OCI-LY1 (cell line): ENCODE data around the gene MAPK12.

ENCODE experiments used
- EZH2 ChIP-seq: fragments of 200-600 bp; sonication (generic), shearing (Covaris generic); IDR thresholded peaks from 2 replicates; pipeline ENCODE4 v1.8.0; 2017; ENCODE audit warnings: borderline replicate concordance, mixed run types, mild to moderate bottlenecking, antibody characterized with exemption, low read length, moderate library complexity, mixed read lengths
- TF ChIP-seq, protein P1 (sequence below): fragments of 200-600 bp; sonication (generic), shearing (Covaris generic); IDR thresholded peaks from 2 replicates; pipeline ENCODE4 v1.5.1; 2017; ENCODE audit warnings: mild to moderate bottlenecking, antibody characterized with exemption, low read length, moderate library complexity, mixed read lengths

DNA sequence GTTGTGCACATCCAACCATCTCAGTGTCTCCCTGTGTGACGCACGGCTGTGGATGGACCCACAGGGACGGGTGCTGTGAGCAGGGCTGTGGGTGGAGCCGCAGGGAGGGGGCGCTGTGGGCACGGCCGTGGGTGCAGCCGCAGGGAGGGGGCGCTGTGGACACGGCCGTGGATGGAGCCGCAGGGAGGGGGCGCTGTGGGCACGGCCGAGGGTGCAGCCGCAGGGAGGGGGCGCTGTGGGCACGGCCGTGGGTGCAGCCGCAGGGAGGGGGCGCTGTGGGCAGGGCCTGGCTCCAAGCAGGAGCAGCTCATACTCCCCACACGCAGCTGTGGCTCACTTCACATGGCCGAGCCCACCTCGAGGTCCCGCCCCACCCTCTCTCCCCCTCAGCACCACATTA lies 14.7 kb upstream of the MAPK12 start:
- TF ChIP-seq, protein P1, sequence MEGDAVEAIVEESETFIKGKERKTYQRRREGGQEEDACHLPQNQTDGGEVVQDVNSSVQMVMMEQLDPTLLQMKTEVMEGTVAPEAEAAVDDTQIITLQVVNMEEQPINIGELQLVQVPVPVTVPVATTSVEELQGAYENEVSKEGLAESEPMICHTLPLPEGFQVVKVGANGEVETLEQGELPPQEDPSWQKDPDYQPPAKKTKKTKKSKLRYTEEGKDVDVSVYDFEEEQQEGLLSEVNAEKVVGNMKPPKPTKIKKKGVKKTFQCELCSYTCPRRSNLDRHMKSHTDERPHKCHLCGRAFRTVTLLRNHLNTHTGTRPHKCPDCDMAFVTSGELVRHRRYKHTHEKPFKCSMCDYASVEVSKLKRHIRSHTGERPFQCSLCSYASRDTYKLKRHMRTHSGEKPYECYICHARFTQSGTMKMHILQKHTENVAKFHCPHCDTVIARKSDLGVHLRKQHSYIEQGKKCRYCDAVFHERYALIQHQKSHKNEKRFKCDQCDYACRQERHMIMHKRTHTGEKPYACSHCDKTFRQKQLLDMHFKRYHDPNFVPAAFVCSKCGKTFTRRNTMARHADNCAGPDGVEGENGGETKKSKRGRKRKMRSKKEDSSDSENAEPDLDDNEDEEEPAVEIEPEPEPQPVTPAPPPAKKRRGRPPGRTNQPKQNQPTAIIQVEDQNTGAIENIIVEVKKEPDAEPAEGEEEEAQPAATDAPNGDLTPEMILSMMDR: peak; percentile 95
- TF ChIP-seq EZH2: no peak
